Endothelial cell of umbilical vein (primary cell): ENCODE data around the gene RRP36. TPM values are rescaled to one million over a fixed set of nuclear protein-coding genes. Genes with fewer than 3 reads are reported as not detected.

ENCODE experiments used
- BruUV-seq: library from RNA; stranded (reverse); fragments of 400-500 nt; replicated peaks from 2 replicates; lab custom pipeline; 2021; lab: Mats Ljungman, UMichigan
- CTCF ChIA-PET: fragments of 300-600, 350-600 bp; sonication (Branson Sonifier 250); formaldehyde crosslinking; loops from one replicate; lab custom pipeline; 2021; ENCODE audit warnings: antibody characterized with exemption, inconsistent platforms; lab: Charles Lee
- POLR2A ChIA-PET: fragments of 300-600, 350-600 bp; sonication (Branson Sonifier 250); formaldehyde crosslinking; loops from one replicate; lab custom pipeline; 2021; ENCODE audit warnings: antibody characterized with exemption, inconsistent platforms; lab: Charles Lee
- DNase-seq: peaks from one replicate; pipeline ENCODE4 v3.0.0-alpha.2; 2011; ENCODE audit warnings: low read depth, low spot score
- FAIRE-seq: peaks from 2 replicates; lab custom pipeline; 2011; peaks lifted over from hg19 to GRCh38; lab: Jason Lieb, UNC
- H2AFZ ChIP-seq: 2 replicates; pipeline ENCODE4 v1.6.0; 2012; ENCODE audit warnings: low read depth, low read length, control low read depth, inconsistent platforms
- H3K27ac ChIP-seq: 2 replicates; pipeline ENCODE4 v1.5.1; 2011; ENCODE audit warnings: low read depth, mild to moderate bottlenecking, control low read depth, low read length, moderate library complexity; ENCODE audit not compliant: insufficient read depth
- H3K27me3 ChIP-seq, 2 experiments: 2 replicates each; pipeline versions ENCODE4 v1.6.0 to v1.6.1; 2011; ENCODE audit warnings: low read length in 2 of 2, mixed read lengths in 1 of 2; ENCODE audit not compliant: control insufficient read depth in 2 of 2, insufficient read depth in 2 of 2
- H3K36me3 ChIP-seq, 2 experiments: 2 replicates in 1 of 2; 3 replicates in 1 of 2; pipeline ENCODE4 v1.5.1; 2011; ENCODE audit warnings: low read length in 2 of 2, mild to moderate bottlenecking in 1 of 2, moderate library complexity in 1 of 2; ENCODE audit not compliant: control insufficient read depth in 2 of 2, insufficient read depth in 2 of 2; ENCODE audit errors: extremely low read depth in 1 of 2
- H3K4me1 ChIP-seq: 3 replicates; pipeline ENCODE4 v1.5.1; 2011; ENCODE audit warnings: mild to moderate bottlenecking, low read length; ENCODE audit not compliant: control insufficient read depth, insufficient read depth; ENCODE audit errors: extremely low read depth
- H3K4me2 ChIP-seq: 2 replicates; pipeline ENCODE4 v1.6.1; 2011; ENCODE audit warnings: low read length, control low read depth, mixed read lengths; ENCODE audit not compliant: insufficient read depth
- H3K4me3 ChIP-seq, 3 experiments: fragments of 200-600 bp in 1 of 3; sonication (generic), shearing (Covaris generic) in 1 of 3; replicated peaks in 1 of 3; 2 replicates each; pipeline ENCODE4 v1.5.1; 2011 to 2016; ENCODE audit warnings: control low read depth in 3 of 3, low read length in 3 of 3, mild to moderate bottlenecking in 2 of 3, inconsistent platforms in 1 of 3, low read depth in 1 of 3, moderate library complexity in 1 of 3; ENCODE audit not compliant: insufficient read depth in 1 of 3
- H3K79me2 ChIP-seq: 2 replicates; pipeline ENCODE4 v1.6.0; 2012; ENCODE audit warnings: low read length, inconsistent platforms; ENCODE audit not compliant: control insufficient read depth, insufficient read depth
- H3K9ac ChIP-seq: replicated peaks from 2 replicates; pipeline ENCODE3; 2011; ENCODE audit warnings: low read length, control low read depth; ENCODE audit not compliant: insufficient read depth; ENCODE audit errors: extremely low read depth
- H3K9me1 ChIP-seq: replicated peaks from 3 replicates; pipeline ENCODE4 v1.6.0; 2011; ENCODE audit warnings: mild to moderate bottlenecking, low read length; ENCODE audit not compliant: control insufficient read depth, insufficient read depth; ENCODE audit errors: extremely low read depth
- H3K9me3 ChIP-seq: replicated peaks from 2 replicates; pipeline ENCODE4 v1.5.1; 2012; ENCODE audit warnings: low read length, inconsistent platforms; ENCODE audit not compliant: control insufficient read depth, insufficient read depth
- H4K20me1 ChIP-seq: replicated peaks from 2 replicates; pipeline ENCODE3; 2011; ENCODE audit warnings: mild to moderate bottlenecking, low read length; ENCODE audit not compliant: control insufficient read depth, insufficient read depth; ENCODE audit errors: extremely low read depth
- EZH2 ChIP-seq: IDR thresholded peaks from 2 replicates; pipeline ENCODE4 v1.6.1; 2012; ENCODE audit warnings: borderline replicate concordance, low read depth, mild to moderate bottlenecking, moderate library complexity, low read length, inconsistent platforms; ENCODE audit not compliant: severe bottlenecking
- MAX ChIP-seq: IDR thresholded peaks from 2 replicates; pipeline ENCODE4 v1.6.1; 2011; ENCODE audit not compliant: insufficient read depth, insufficient read length
- dilution Hi-C: fragments of 300-500 bp; cut with MboI; formaldehyde crosslinking; loops from one replicate; pipeline ENCODE4 v1.15.0; 2019; ENCODE audit warnings: low sequenced_read_pairs; ENCODE audit not compliant: extremely low pct_ligation_motif_present
- intact Hi-C: fragments of 100-400 bp; cut with micrococcal nuclease; formaldehyde crosslinking; loops from one replicate; pipeline ENCODE4 v1.10.0; 2022
- polyA plus RNA-seq, 4 experiments: library from polyadenylated mRNA; depleted of rRNA in 3 of 4; stranded (reverse) in 3 of 4; unstranded in 1 of 4; fragments of >200 nt; gene quantifications; 2 replicates each; pipeline versions ENCODE4 v1.2.1 to v1.2.3, GENCODE V29; 2011 to 2012; ENCODE audit warnings: missing spikeins in 1 of 4
- total RNA-seq: library from RNA; stranded (reverse); gene quantifications from 2 replicates; pipeline ENCODE4 v1.2.3, GENCODE V29; 2021
- TF ChIP-seq, protein P1 (sequence below), 2 donors: IDR thresholded peaks; 1 replicate in 1 of 2; 2 replicates in 1 of 2; pipeline ENCODE4 v1.5.1; 2011; ENCODE audit warnings: low read length in 2 of 2, mild to moderate bottlenecking in 2 of 2, moderate library complexity in 2 of 2, control low read depth in 1 of 2, inconsistent platforms in 1 of 2, low read depth in 1 of 2; ENCODE audit not compliant: insufficient read depth in 1 of 2; ENCODE audit errors: extremely low read depth in 1 of 2

Gene RRP36
- total and polyA plus RNA-seq, 2 donors (not counting 3 experiments of a cell fraction or from before 2014, with no cell fraction given) = 40.2 to 103 TPM

DNA sequence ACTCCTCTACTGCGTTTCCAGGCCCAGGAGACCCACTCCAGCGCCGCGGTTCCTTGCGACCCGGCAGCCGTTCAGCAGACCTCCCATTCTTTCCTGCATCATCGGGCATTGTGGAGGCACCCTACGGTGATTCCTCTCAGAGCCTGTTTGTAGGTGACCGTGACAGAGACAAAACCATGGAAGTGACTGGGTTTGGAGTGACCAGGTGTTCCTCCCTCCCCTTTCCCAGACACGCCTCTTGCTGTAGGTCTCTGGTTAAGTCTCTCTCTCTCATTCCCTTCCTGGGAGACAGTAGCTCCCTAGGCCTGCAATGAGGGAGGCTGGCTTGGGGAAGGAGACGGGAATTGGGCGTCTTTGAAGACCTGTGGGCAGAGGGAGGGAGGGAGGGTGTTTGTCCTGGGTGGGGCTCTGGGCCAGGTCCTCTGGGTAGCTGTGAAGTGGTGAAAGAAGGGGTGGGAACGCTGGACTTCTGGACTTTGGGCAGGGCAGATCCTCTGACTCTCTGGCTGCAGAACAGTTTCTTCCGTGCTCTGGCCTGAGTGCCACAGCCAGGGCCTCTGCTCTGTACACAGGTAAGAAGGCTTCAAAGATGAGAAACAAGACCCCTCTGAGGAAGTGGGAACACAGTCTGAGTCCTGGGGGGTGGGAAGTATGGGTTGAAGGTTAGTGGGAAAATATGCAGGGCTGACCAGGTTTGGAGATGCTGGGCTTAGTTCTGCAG, 38.8 kb downstream of the RRP36 start:
- Histone ChIP-seq H3K9me3 (no peaks in the 10 kb centered on the region), H3K27ac (peak overlapping the region; percentile 91), H3K9ac (peak overlapping the region; percentile 69), H3K27me3 (no peaks in the 10 kb centered on the region), H2AFZ (peak overlapping the region; percentile 94), H3K4me2 (peak overlapping the region; percentile 92), H3K79me2 (peaks cover 12% of the 10 kb centered on the region), H3K4me3 (peak overlapping the region; percentile 68 to 96 (median 94)), H3K9me1 (no peaks in the 10 kb centered on the region), H3K36me3 (no peaks in the 10 kb centered on the region), H3K4me1 (peaks cover 15% of the 10 kb centered on the region), H4K20me1 (no peaks in the 10 kb centered on the region)
- dilution Hi-C loops (no loop called here), intact Hi-C loops (no loop called here)
- POLR2A ChIA-PET = interaction anchor here (1.1 to 1.5 kb wide), 2 partner anchors 46 to 76 kb away, joined by 3 to 9 read pairs; partner anchors contain the start of genes KLHDC3, MEA1 and PPP2R5D
- BruUV-seq = no TSS peak
- FAIRE-seq (no peak), DNase-seq (no peak)
- TF ChIP-seq, protein P1, sequence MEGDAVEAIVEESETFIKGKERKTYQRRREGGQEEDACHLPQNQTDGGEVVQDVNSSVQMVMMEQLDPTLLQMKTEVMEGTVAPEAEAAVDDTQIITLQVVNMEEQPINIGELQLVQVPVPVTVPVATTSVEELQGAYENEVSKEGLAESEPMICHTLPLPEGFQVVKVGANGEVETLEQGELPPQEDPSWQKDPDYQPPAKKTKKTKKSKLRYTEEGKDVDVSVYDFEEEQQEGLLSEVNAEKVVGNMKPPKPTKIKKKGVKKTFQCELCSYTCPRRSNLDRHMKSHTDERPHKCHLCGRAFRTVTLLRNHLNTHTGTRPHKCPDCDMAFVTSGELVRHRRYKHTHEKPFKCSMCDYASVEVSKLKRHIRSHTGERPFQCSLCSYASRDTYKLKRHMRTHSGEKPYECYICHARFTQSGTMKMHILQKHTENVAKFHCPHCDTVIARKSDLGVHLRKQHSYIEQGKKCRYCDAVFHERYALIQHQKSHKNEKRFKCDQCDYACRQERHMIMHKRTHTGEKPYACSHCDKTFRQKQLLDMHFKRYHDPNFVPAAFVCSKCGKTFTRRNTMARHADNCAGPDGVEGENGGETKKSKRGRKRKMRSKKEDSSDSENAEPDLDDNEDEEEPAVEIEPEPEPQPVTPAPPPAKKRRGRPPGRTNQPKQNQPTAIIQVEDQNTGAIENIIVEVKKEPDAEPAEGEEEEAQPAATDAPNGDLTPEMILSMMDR (IDR thresholded peaks at IDR 0.05; ENCODE audit: extremely low read depth in 1 of 2, insufficient read depth in 1 of 2, low read depth in 1 of 2, low read length in 2 of 2) = no peak
- TF ChIP-seq MAX (no peak), EZH2 (no peak)
- CTCF ChIA-PET = interaction anchor here (0.6 to 1.8 kb wide), 6 partner anchors 17 to 110 kb away, joined by 3 to 8 read pairs (median 4); partner anchors contain the start of gene PEX6
